ENCODE data around the gene CACNA1B.
"Not testable (repeated sequence)": the region's sequence is repeated elsewhere in the genome, so short reads cannot be mapped to it uniquely, and the experiment has no call there.

The CACNA1B gene

GRCh38 chr9:138120511-138121437 lies 243.2 kb downstream of the CACNA1B start:
- H3K27ac ChIP-seq (ENCODE audit: low read length) = no peak overlapping the region
- peaks cover 0 to 7% of the 10 kb centered on the region in 2 donors for H3K27me3 ChIP-seq (ENCODE audit: control insufficient read depth in 1 of 2, insufficient read depth in 2 of 2, low read length in 2 of 2)
- H3K9ac ChIP-seq (ENCODE audit: low read length in 2 of 2) = no peak overlapping the region
- H3K9me3 ChIP-seq (ENCODE audit: control insufficient read depth in 2 of 2, low read length in 2 of 2) = no peaks in the 10 kb centered on the region
- H3K4me3 ChIP-seq (ENCODE audit: low read length in 2 of 2) = no peak overlapping the region
- no peaks in the 10 kb centered on the region for H3K36me3 ChIP-seq (ENCODE audit: control insufficient read depth in 2 of 2, insufficient read depth in 2 of 2, low read length in 2 of 2)
- no peaks in the 10 kb centered on the region for H3K4me1 ChIP-seq (ENCODE audit: control insufficient read depth, insufficient read depth, low read length)

GRCh38 chr9:138121438-138122050 lies 244.0 kb downstream of the CACNA1B start:
- H3K9ac ChIP-seq (ENCODE audit: low read length in 2 of 2) = no peak overlapping the region
- no peaks in the 10 kb centered on the region for H3K9me3 ChIP-seq (ENCODE audit: control insufficient read depth in 2 of 2, low read length in 2 of 2)
- H3K36me3 ChIP-seq (ENCODE audit: control insufficient read depth in 2 of 2, insufficient read depth in 2 of 2, low read length in 2 of 2) = no peaks in the 10 kb centered on the region
- H3K27me3 ChIP-seq (ENCODE audit: control insufficient read depth in 1 of 2, insufficient read depth in 2 of 2, low read length in 2 of 2) = peaks cover 0 to 7% of the 10 kb centered on the region in 2 donors
- H3K4me3 ChIP-seq (ENCODE audit: low read length in 2 of 2) = no peak overlapping the region
- H3K4me1 ChIP-seq (ENCODE audit: control insufficient read depth, insufficient read depth, low read length) = no peaks in the 10 kb centered on the region
- H3K27ac ChIP-seq (ENCODE audit: low read length) = no peak overlapping the region

- no peak overlapping the region for H3K9ac ChIP-seq (ENCODE audit: low read length in 2 of 2)
- no peaks in the 10 kb centered on the region for H3K36me3 ChIP-seq (ENCODE audit: control insufficient read depth in 2 of 2, insufficient read depth in 2 of 2, low read length in 2 of 2)
- no peaks in the 10 kb centered on the region for H3K9me3 ChIP-seq (ENCODE audit: control insufficient read depth in 2 of 2, low read length in 2 of 2)
- H3K27me3 ChIP-seq (ENCODE audit: control insufficient read depth in 1 of 2, insufficient read depth in 2 of 2, low read length in 2 of 2) = peaks cover 0 to 7% of the 10 kb centered on the region in 2 donors
- H3K27ac ChIP-seq (ENCODE audit: low read length) = no peak overlapping the region
- no peaks in the 10 kb centered on the region for H3K4me1 ChIP-seq (ENCODE audit: control insufficient read depth, insufficient read depth, low read length)
- no peak overlapping the region for H3K4me3 ChIP-seq (ENCODE audit: low read length in 2 of 2)
Observed at GRCh38 chr9:138122201-138122600, 244.6 kb downstream of the CACNA1B start.

- Histone ChIP-seq H3K27ac (ENCODE audit: low read length) (no peak overlapping the region), H3K27me3 (ENCODE audit: control insufficient read depth in 1 of 2, insufficient read depth in 2 of 2, low read length in 2 of 2) (peaks cover 0 to 7% of the 10 kb centered on the region in 2 donors), H3K36me3 (ENCODE audit: control insufficient read depth in 2 of 2, insufficient read depth in 2 of 2, low read length in 2 of 2) (no peaks in the 10 kb centered on the region), H3K9me3 (ENCODE audit: control insufficient read depth in 2 of 2, low read length in 2 of 2) (no peaks in the 10 kb centered on the region), H3K4me3 (ENCODE audit: low read length in 2 of 2) (no peak overlapping the region), H3K9ac (ENCODE audit: low read length in 2 of 2) (no peak overlapping the region), H3K4me1 (ENCODE audit: control insufficient read depth, insufficient read depth, low read length) (no peaks in the 10 kb centered on the region)
Observed at GRCh38 chr9:138122676-138123075, 245.1 kb downstream of the CACNA1B start.

GRCh38 chr9:138123086-138123485 lies 245.5 kb downstream of the CACNA1B start:
- no peaks in the 10 kb centered on the region for H3K9me3 ChIP-seq (ENCODE audit: control insufficient read depth in 2 of 2, low read length in 2 of 2)
- H3K27me3 ChIP-seq (ENCODE audit: control insufficient read depth in 1 of 2, insufficient read depth in 2 of 2, low read length in 2 of 2) = peaks cover 0 to 5% of the 10 kb centered on the region in 2 donors
- no peaks in the 10 kb centered on the region for H3K4me1 ChIP-seq (ENCODE audit: control insufficient read depth, insufficient read depth, low read length)
- no peak overlapping the region for H3K27ac ChIP-seq (ENCODE audit: low read length)
- no peak overlapping the region for H3K9ac ChIP-seq (ENCODE audit: low read length in 2 of 2)
- H3K4me3 ChIP-seq (ENCODE audit: low read length in 2 of 2) = no peak overlapping the region
- no peaks in the 10 kb centered on the region for H3K36me3 ChIP-seq (ENCODE audit: control insufficient read depth in 2 of 2, insufficient read depth in 2 of 2, low read length in 2 of 2)

GRCh38 chr9:138126090-138126857 lies 248.7 kb downstream of the CACNA1B start:
- not testable (repeated sequence) for H3K27me3 ChIP-seq (ENCODE audit: control insufficient read depth in 1 of 2, insufficient read depth in 2 of 2, low read length in 2 of 2); H3K9me3 ChIP-seq (ENCODE audit: control insufficient read depth in 2 of 2, low read length in 2 of 2); H3K9ac ChIP-seq (ENCODE audit: low read length in 2 of 2); H3K4me3 ChIP-seq (ENCODE audit: low read length in 2 of 2); H3K27ac ChIP-seq (ENCODE audit: low read length); H3K36me3 ChIP-seq (ENCODE audit: control insufficient read depth in 2 of 2, insufficient read depth in 2 of 2, low read length in 2 of 2); H3K4me1 ChIP-seq (ENCODE audit: control insufficient read depth, insufficient read depth, low read length)

GRCh38 chr9:138126858-138127584 lies 249.4 kb downstream of the CACNA1B start:
- H3K36me3 ChIP-seq (ENCODE audit: control insufficient read depth in 2 of 2, insufficient read depth in 2 of 2, low read length in 2 of 2); H3K4me3 ChIP-seq (ENCODE audit: low read length in 2 of 2); H3K9ac ChIP-seq (ENCODE audit: low read length in 2 of 2); H3K27me3 ChIP-seq (ENCODE audit: control insufficient read depth in 1 of 2, insufficient read depth in 2 of 2, low read length in 2 of 2); H3K27ac ChIP-seq (ENCODE audit: low read length); H3K9me3 ChIP-seq (ENCODE audit: control insufficient read depth in 2 of 2, low read length in 2 of 2); H3K4me1 ChIP-seq (ENCODE audit: control insufficient read depth, insufficient read depth, low read length): not testable (repeated sequence)

- H3K4me3 ChIP-seq (ENCODE audit: low read length in 2 of 2); H3K9ac ChIP-seq (ENCODE audit: low read length in 2 of 2); H3K27me3 ChIP-seq (ENCODE audit: control insufficient read depth in 1 of 2, insufficient read depth in 2 of 2, low read length in 2 of 2); H3K4me1 ChIP-seq (ENCODE audit: control insufficient read depth, insufficient read depth, low read length); H3K9me3 ChIP-seq (ENCODE audit: control insufficient read depth in 2 of 2, low read length in 2 of 2); H3K36me3 ChIP-seq (ENCODE audit: control insufficient read depth in 2 of 2, insufficient read depth in 2 of 2, low read length in 2 of 2); H3K27ac ChIP-seq (ENCODE audit: low read length): not testable (repeated sequence)
Observed at GRCh38 chr9:138128027-138128426, 250.4 kb downstream of the CACNA1B start.

GRCh38 chr9:138129318-138129717 lies 251.7 kb downstream of the CACNA1B start:
- not testable (repeated sequence) for H3K27ac ChIP-seq (ENCODE audit: low read length); H3K36me3 ChIP-seq (ENCODE audit: control insufficient read depth in 2 of 2, insufficient read depth in 2 of 2, low read length in 2 of 2); H3K4me3 ChIP-seq (ENCODE audit: low read length in 2 of 2); H3K4me1 ChIP-seq (ENCODE audit: control insufficient read depth, insufficient read depth, low read length); H3K27me3 ChIP-seq (ENCODE audit: control insufficient read depth in 1 of 2, insufficient read depth in 2 of 2, low read length in 2 of 2); H3K9ac ChIP-seq (ENCODE audit: low read length in 2 of 2); H3K9me3 ChIP-seq (ENCODE audit: control insufficient read depth in 2 of 2, low read length in 2 of 2)

GRCh38 chr9:138132946-138133705 lies 255.5 kb downstream of the CACNA1B start:
- H3K9ac ChIP-seq (ENCODE audit: low read length in 2 of 2); H3K4me3 ChIP-seq (ENCODE audit: low read length in 2 of 2); H3K36me3 ChIP-seq (ENCODE audit: control insufficient read depth in 2 of 2, insufficient read depth in 2 of 2, low read length in 2 of 2); H3K4me1 ChIP-seq (ENCODE audit: control insufficient read depth, insufficient read depth, low read length); H3K9me3 ChIP-seq (ENCODE audit: control insufficient read depth in 2 of 2, low read length in 2 of 2); H3K27me3 ChIP-seq (ENCODE audit: control insufficient read depth in 1 of 2, insufficient read depth in 2 of 2, low read length in 2 of 2); H3K27ac ChIP-seq (ENCODE audit: low read length): not testable (repeated sequence)

All from stomach smooth muscle (tissue), 2 donors.